ENCODE measurements around the gene TEAD1.

TEAD1 gene

DNA sequence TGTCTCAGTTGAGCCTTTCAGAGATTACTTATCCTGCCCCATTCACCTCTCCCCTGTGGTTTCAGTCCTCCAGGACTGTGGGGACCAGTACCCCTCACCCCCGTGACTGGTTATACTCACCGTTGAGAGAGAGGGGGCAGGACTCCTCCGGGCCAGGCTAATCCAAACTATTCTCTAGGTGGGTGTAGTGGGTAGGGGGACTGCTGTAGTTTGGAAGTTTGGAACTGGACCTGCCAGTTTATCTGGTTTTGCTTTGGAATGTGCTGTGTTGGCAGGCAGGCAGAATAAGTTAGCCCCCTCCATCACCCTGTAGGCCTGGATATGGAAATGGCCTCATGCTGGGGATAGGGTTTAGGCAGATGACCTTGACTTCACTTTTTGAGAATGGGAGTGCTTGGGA, 13.5 kb downstream of the TEAD1 start:
- no peak for DNase-seq

DNA sequence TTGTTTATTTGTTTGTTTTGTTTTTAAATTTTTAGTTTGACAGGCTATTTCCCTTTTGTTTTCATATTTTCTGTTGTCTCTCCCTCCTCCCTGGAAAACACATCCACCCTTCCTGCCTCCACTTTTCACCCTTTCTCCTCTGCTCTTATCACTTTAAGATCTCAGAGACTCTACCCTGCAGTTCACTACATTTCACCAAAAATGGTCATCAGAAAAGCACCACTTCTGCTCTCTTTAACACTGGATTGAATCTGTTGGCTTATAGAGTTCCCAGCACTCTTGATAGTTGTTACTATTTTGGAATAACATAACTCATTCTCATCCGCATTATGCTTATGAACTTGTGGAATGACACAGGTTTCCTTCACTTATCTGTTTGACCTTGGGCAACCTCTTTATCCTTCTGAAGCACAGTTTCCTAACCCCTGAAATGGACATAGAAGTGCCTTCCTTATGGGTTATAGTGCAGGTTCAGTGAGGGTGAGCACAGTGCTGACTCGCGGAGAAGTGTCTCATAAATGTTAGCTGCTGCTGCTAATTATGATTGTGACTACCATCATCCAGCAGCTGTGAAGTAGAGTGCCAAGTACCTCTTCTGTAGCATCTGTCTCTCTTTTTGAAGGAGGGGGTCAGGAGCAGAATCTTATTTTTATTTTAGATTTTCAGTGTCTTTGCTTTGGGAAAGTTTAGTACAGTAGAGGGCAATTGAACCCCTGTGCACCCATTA, 15.0 kb downstream of the TEAD1 start:
- no peak for DNase-seq

DNA sequence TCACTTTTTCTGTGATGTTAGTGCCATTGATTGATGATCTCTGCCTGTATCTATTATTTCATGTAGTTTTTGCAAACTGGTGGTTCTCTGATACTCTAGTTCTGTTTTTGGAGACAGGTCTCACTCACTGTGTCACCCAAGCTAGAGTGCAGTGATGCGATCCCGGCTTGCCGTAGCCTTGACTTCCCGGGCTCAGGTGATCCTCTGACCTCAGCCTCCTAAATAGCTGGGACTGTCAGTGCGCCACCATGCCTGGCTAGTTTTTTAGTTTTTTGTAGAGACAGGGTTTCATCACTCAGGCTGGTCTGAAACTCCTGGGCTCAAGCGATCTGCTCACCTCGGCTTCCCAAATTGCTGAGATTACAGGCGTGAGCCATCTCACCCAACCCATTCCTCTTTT, 16.4 kb downstream of the TEAD1 start:
- DNase-seq: no peak

DNA sequence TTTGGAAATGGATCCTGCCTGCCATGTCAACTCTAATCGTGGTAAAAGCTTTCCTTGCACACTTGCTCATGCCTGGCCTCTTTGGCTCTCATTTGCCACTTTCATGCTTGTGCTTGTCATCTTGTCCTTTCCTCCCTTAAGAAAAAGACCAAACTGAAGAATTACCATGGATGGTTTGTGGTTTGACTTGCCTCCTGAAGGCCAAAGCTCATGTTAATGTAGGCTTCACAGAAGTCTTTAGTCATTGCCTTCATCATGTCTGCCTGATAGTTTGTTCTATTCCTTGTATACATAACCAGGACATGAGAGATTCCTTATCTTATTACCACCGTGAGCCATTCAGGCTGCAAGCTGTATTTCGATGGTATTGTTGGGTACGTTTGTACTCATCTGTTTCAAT, 17.3 kb downstream of the TEAD1 start:
- DNase-seq: no peak

DNA sequence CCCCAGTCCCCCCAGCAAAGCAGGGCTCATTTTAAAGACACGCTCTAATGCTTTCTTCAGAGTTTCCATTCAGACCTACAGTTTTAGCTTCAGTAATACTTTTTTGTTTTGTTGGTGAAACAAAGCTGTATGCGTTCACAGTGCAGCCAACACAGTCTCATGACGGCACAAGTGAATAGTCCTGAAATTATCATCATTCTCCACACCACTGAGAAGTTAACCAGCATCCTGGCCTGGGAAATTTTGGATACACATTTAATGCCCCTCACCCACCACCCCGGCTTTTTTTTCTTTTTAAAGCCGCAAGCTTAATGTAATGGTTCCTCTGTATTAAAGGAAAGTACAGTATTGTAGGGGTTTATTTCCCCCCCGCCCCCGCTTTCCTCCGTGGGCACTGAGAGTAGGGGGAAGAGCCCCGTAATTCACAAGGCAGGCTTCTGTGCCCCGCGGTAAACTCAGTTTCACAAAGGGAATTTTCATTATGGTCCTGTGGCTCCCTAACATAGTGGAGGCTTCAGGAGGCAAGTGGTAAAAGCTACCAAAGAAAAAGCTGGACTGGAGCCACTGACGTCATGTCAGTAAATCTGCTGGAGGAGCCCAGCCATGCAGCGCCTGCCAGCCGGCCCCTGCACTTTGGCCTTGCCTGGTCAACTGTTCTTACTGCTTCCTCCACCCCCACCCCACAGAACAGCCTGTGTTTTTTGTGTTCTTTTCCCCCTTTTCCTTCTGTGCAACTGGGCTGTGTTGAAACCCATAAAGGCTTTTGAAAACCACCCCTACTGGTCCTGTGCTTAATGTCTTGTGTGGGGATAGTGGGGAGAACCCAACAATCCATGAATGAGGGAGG, 18.2 kb downstream of the TEAD1 start:
- no peak for DNase-seq

DNA sequence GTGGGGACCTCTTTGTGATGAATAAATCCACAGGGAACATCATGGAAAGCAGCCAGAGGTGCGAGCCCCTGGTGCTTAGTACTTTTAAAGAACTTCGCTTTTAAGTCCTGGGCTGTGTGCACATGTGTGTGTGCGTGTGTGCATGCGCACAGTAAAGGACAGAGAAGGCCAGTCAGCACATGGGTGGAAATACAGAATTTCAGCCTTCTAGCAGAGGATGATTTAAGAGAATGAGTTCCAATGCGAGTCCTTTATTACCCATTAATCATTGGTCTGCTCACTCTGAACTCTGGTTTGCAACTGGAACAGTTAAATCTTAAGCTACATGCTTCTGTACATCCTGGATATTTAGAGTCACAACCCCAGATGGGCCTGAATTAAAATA, 18.9 kb downstream of the TEAD1 start:
- no peak for DNase-seq

DNA sequence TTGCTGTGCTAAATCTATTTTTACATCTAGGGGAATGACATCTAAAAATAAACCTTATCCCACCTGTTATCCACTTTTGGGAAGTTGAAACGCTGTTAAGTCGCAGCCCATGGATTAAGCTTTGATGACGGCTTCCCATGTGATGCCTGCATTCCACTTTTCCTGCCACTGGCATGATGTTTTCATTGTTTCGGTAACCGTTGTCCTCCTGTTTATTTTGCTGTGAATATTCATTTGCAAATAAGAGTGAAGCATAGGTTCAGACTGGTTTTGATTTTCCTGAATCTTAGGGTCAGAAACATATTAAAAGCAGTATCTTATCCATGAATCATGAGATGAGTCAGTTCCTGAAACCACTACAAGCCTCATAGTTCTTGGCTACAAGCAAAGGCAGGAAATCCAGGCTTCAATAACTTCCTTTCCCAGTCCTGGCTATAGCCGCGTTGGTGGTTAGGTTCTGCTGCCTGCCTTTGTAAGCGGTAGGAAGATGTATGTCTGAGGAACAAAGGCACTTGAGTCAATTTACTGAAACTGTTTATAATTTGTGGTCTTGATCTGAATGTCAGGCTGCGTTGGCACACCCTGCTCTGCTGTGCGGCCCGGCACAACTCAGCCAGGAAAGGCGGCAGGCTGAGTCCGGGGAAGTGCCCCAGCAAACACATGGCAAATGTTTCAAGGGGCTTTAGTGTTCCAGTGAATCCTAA, 19.4 kb downstream of the TEAD1 start:
- no peak for DNase-seq

DNA sequence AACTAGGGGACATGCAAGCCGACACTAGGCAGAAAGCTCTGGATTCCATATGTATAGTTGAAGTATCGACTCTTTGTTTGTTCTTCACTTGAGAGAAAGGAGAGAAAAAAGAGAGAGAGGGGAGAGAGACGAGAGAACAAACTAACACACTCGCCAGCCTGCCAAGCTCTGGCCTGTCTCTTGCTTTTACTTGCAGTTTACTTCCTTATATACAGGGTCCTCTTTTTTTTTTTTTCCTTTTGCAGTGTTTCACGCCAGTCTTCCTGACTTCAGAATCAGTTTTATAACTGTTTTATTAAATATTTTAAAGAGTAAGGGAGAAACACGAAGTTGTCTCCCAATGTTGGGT, 19.9 kb downstream of the TEAD1 start:
- DNase-seq: no peak

DNA sequence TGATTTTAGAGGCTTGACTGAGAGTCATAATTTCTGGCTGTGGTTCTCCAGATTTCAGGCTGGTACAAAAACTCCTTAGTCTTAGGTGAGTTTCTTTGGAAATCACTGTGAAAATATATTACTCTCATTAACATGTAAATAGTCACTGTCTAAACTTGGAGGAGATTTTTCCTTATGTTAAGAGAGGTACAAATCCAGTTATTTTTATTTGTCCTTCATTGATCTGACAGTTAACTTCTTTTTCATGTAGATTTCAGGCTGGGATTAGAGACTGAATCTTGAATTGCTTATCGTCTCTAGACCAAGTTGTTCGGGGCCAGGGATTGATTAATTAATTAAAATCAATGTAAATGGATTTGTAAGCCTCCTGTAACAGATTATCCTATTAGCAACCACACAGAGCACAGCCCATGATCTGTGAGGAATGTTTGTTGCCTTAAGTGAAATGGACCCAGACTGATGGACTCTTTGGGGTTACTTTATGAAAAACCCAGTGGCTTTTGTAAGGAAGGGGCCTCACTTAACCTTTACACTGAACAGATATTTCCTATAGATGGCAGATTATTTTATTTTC, 21.1 kb downstream of the TEAD1 start:
- DNase-seq: no peak

DNA sequence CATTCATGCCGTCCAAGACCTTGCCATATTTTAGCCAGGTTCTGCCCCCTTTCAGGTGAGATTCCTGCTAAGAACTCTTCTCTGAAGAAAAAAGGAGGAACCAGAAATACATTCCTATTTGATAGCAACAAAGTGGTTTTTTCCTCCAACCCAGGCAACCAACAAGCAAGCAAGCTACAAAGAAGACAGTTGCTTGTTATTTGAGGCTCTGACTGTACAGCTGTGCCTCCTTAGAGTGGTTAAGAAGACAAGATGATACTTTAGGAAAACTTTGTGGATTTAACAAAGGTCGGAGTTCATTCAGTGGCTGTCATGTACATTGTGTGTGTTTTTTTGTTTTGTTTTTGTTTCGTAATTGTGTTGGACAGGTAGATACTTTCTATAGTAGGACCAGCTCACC, 21.7 kb downstream of the TEAD1 start:
- no peak for DNase-seq

DNA sequence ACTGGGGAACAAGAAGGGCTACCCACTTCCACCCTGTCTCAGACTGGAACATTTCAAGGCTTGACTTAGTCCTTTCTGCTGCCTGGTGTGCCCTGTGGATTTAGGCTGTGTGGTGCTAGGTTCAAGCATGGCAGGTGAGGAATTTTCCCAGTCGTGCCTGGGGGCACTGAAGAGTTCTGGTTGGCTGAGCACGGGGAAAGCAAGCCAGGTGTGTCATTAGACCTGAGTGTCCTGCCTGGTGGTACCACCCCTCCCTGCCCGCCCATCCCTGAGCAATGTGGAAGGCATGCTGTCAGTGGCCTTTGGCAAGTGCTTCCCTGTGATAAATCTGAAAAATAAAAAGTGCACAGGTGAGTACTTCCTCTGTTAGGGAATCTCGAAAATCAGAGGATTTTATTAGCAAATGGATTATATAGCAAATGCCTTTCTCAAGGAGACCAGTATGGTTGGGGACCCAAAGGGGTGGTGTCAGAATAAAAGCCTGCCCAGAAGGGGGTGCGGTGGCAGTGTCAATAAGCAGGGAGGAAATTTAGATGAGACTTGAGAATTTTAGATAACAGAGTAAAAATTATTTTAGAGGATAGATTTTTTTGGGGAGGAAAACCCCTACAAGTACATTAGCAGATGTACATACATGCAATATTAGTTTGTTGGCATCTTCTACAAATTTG, 22.8 kb downstream of the TEAD1 start:
- DNase-seq: no peak

DNA sequence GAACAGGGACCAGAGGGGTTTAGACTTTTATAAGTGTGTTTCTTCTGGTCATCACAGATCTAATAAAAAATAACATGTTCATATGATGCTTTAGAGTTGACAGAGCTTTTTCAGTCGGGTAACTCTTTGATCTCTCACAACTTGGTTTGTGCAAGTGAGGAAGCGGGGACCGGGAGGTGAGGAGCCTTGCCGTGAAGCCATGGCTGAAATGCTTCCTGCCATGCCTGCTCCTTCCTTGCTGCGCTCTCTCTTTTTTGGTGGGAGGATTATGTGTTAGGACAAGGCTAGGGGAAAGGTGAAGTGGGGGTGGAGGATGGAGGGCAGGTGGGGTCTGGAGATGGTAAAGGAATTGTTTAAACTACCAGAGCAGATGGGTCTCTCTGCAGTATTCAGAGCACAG, 23.8 kb downstream of the TEAD1 start:
- DNase-seq: no peak

DNA sequence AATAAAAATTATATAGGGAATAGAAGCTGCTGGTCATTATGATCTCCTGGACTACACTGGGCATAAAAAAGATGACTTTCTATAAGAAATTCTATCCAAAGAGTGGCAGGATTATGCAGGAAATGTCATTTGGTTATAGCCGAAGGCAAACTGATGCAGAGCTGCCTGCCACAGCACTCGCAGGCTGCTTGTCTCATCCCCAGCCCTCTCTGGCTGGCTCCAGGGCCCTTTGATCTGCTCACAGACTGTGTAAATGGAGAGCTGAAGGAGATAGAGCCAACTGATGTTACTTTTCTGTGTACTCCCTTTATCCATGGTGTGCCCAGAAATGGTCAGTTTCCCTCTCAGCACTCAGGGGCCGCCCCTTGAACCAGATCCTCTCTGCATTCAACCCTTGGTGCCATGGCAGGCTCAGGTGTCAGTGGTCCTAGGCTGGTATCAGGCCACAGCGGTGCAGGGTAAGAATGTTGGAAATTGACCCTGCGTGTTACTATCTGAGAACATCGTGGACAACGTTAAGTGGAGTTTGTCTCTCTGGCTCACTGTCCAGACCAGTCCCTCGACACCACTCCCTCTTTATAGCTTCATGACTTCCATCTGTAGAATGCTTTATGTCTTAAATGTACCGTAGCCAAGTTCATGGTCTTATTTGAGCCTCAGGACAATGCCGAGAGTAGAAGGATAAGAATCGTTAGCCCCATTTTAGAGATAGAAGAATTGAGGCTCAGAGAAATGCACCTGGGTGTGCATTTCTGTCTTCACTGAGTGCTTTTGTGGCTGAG, 27.8 kb downstream of the TEAD1 start:
- DNase-seq: no peak

DNA sequence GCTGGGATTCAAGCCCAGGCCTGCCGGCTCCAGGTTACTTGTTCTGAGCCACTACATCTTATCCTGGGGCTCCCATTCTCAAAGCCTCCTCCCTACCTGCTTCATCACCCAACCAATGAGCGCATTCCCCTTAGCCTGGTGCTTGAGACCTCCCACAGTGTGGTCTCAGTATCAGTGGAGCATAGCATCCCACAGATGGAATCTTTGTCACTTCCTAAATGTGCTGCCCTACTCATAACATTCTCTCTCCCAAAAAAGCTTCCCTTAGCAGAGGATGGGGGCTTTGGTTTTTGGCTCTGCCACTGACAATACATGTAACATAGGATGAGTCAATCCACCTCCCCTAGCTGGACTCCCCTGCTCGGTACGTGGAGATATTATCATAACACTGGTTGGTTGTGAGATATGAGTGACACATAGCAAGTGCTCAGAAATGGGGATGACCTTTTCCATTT, 28.8 kb downstream of the TEAD1 start:
- no peak for DNase-seq

DNA sequence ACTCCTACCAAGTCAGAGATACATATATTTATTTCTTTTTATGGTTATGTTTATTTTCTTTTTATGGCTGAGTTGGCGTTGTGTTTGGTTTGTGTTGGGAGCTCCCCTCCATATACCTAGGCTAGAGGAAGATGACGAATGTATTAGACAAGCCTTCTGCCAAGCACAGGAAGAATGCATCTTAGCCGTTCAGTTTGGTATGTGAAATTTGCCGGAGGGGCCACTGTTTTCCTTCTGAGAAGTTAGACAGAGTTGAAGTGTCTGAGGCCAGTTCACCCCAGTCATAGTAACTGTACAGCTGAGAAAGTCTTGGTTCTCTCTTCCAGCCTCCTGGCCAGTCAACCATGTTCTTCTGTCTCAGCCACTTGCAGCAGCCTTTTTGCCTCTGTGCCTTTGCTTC, 29.8 kb downstream of the TEAD1 start:
- no peak for DNase-seq

DNA sequence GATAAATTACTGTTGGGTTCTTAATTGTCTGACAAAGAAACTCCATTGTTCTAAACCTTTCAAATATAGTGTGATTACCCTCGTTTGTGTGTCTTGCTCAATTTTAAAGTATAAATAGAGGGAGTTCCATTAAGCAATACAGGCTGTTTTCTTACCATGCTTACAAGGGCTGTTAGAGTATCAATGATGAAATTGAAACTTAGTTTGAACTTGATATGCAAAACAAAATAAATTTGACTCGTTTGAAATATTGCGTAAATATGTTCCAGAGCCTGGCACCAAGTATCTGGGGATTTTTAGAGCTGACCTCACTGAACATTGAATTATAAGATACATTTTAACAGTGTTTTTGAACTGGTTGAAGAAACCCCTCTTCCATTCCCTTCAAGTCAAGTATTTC, 31.7 kb downstream of the TEAD1 start:
- DNase-seq: no peak

DNA sequence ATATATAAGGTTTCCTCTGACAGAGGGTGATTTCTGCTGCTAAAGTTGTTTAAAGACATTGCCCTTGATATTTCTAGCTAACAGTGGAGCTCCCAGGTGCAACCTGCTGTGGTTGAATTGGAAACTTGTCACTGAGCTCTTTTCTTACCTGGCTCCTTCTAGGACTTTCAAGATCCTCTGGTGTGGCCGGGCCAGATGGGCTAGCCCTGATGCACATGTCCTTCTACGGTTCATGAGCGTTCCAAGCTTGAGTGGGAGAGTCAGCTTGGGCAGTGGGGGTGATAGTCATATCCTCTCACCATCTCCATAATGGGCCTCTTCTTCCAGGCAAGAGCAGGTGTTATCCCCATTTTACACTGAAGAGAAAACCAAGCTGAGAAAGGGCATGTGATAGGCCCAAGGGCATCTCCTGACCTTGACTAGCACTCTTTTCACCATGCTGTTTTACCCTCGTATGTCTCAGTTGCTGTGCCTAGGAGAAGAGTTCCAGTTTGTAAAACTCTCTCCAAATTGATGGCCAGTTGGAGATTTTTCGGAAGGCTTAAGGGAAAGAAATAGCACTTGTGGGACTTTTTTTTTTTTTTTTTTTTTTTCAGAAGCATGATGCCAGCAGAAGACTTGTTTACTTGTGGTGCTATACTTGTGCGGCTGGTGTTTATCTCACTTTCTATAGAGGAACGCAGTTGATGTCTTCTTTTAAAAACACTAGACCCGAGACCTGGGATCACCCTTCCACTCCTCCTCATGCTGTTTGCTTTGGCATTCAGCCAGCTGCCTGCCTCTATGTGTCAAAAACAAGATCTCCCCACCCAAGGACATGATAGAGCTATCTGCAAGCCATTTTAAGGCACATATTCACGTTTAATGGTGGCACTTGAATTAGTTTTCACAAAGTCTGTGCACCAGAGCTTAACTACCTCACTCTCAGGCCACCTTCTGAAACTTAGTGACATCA, 32.6 kb downstream of the TEAD1 start:
- no peak for DNase-seq

DNA sequence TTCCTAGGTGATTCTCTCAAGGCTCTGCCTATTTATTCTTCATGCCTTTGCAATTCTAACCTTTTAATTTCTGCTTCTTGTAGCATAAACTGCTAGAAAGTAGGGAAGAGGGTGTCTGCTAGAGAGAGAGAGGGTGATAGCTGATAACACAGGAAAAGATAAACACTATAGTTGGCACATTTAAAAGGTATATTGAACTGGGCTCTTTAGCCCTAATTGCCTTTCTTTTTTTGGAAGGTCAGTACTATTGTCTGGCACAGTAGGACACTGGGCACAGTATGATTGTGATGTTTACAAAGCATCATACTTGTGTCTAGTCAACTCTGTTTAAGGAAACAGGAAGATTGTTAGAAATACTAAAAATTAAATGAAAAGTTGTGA, 33.3 kb downstream of the TEAD1 start:
- DNase-seq: no peak

DNA sequence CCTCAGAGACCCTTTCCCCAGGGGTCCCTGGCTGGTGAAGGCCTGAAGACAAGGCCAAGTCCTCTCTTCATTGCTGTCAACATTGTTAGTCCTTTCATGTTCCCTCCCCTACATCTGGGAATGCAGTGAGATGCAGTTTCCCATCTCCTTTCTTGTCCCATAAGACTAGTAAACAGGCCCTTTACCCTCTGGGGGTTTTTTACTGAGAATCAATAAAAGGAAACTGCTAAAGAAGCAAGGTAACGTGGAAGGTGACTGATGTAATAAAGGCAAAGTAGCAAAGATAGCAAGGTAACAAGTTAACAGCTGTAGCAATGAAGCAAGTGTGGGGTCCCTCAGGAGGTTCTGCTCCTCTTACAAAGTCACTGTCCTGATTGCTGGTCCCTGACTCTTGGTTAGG, 37.3 kb downstream of the TEAD1 start:
- DNase-seq: no peak

DNA sequence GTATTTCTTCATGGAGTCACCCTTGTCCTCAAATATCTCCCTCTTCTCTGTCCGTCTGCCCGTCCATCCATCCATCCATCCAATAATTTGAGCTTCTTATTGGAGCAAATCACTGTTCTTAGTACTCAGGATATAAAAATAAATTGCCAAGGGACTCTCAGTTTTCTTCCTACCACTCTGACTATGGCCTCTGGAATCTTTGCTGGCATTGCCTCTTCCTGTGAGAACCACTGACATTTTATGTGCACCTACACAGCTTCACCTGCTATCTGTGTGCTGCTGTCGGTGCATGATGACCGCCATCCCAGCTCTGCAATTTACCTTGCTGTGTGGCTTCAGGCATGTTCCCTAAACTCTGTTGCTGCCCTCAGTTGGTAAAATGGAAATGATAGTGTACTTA, 37.9 kb downstream of the TEAD1 start:
- no peak for DNase-seq

DNA sequence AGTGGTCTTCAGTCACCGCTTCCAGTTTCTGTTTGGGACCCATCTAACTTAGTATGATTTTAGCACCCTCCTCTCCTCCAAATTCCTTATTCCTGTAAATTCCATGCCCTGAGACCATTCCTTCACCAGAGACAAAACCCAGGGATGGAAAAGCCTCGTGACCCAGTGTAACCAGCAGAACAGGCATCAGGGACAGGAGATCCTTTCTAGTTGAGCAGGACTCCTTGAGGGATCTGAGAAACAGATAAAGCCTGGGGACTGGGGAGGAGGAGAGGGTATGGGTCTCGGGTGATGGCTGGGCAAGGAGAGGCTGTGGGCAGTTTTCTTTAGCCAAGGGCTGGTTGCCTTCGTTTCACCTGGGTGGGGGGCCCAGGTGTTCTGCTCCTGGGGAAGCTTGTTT, 40.9 kb downstream of the TEAD1 start:
- no peak for DNase-seq
